Kidney (tissue), 14 donors: ENCODE data around the gene HSBP1L1. TPM values are rescaled to one million over a fixed set of nuclear protein-coding genes. Genes with fewer than 3 reads are reported as not detected.
A peak's percentile ranks its signal among the peaks of the same experiment; 100 is the strongest.

ENCODE experiments used
- DNase-seq, 5 donors: peaks; one replicate each; pipeline ENCODE4 v3.0.0-alpha.2; 2013 to 2020
- FAIRE-seq: peaks from 2 replicates; lab custom pipeline; 2012; peaks lifted over from hg19 to GRCh38; lab: Jason Lieb, UNC
- H3K27ac ChIP-seq, 2 donors: one replicate each; pipeline ENCODE4 v1.7.0; 2013; ENCODE audit warnings: low read depth in 2 of 2, low read length in 2 of 2, inconsistent platforms in 1 of 2
- H3K27me3 ChIP-seq: one replicate; pipeline ENCODE4 v1.7.1; 2013; ENCODE audit warnings: low read length, inconsistent platforms; ENCODE audit not compliant: control insufficient read depth, insufficient read depth
- H3K36me3 ChIP-seq, 3 donors: one replicate each; pipeline versions ENCODE4 v1.7.0 to v1.7.1; 2013; ENCODE audit warnings: low read length in 3 of 3, control low read depth in 1 of 3, inconsistent platforms in 1 of 3; ENCODE audit not compliant: insufficient read depth in 3 of 3, control insufficient read depth in 2 of 3
- H3K4me1 ChIP-seq, 3 donors: one replicate each; pipeline versions ENCODE4 v1.7.0 to v1.7.1; 2013; ENCODE audit warnings: low read length in 3 of 3, inconsistent platforms in 1 of 3, low read depth in 1 of 3; ENCODE audit not compliant: control insufficient read depth in 2 of 3, insufficient read depth in 2 of 3
- H3K4me3 ChIP-seq, 3 donors: one replicate each; pipeline versions ENCODE4 v1.7.0 to v1.8.1; 2013; ENCODE audit warnings: low read length in 3 of 3, control low read depth in 1 of 3, inconsistent platforms in 1 of 3
- H3K9ac ChIP-seq, 3 donors: one replicate each; pipeline versions ENCODE4 v1.7.0 to v1.7.1; 2013; ENCODE audit warnings: low read length in 3 of 3, control low read depth in 1 of 3, inconsistent platforms in 1 of 3
- H3K9me3 ChIP-seq, 3 donors: one replicate each; pipeline versions ENCODE4 v1.7.0 to v1.7.1; 2013; ENCODE audit warnings: low read length in 3 of 3, control low read depth in 1 of 3, inconsistent platforms in 1 of 3; ENCODE audit not compliant: control insufficient read depth in 2 of 3, insufficient read depth in 1 of 3
- intact Hi-C: fragments of 100-400 bp; cut with DNase I; formaldehyde crosslinking; loops from one replicate; pipeline ENCODE4 v1.11.1; 2022
- polyA plus RNA-seq: library from polyadenylated mRNA; stranded (reverse); fragments of 350-450 nt; fragmentation: Illumina TruSeq; extraction: RNeasy Lipid Tissue Mini Kit (QIAGEN cat#74804); gene quantifications from one replicate; pipeline ENCODE4 v1.2.3, GENCODE V29; 2014; ENCODE audit warnings: low read depth, low replicate concordance; ENCODE audit not compliant: insufficient read depth
- total RNA-seq: library from RNA; stranded (reverse); fragmentation: NEBNext Ultra II Directional; extraction: Animal tissue kit (Norgen Biotek cat#: 25700); gene quantifications from one replicate; pipeline ENCODE4 v1.2.1, GENCODE V29; 2021
- TF ChIP-seq, protein P1 (sequence below): IDR thresholded peaks from 3 replicates; pipeline ENCODE4 v1.5.1; 2012; ENCODE audit warnings: mild to moderate bottlenecking, moderate library complexity, borderline replicate concordance; ENCODE audit not compliant: insufficient read depth; ENCODE audit errors: extremely low read depth
- donor health status: control.
- donor health status: control.
- donor health status: control.
- donor health status: control.
- donor health status: control.
- donor health status: DM: yes; HTN: yes; CAD: no.
- donor health status: Normal renal cell carcinoma (clear cell type).

HSBP1L1 gene
- total and polyA plus RNA-seq, 2 donors from 2014 or later: 26.0 to 43.6 TPM

DNA sequence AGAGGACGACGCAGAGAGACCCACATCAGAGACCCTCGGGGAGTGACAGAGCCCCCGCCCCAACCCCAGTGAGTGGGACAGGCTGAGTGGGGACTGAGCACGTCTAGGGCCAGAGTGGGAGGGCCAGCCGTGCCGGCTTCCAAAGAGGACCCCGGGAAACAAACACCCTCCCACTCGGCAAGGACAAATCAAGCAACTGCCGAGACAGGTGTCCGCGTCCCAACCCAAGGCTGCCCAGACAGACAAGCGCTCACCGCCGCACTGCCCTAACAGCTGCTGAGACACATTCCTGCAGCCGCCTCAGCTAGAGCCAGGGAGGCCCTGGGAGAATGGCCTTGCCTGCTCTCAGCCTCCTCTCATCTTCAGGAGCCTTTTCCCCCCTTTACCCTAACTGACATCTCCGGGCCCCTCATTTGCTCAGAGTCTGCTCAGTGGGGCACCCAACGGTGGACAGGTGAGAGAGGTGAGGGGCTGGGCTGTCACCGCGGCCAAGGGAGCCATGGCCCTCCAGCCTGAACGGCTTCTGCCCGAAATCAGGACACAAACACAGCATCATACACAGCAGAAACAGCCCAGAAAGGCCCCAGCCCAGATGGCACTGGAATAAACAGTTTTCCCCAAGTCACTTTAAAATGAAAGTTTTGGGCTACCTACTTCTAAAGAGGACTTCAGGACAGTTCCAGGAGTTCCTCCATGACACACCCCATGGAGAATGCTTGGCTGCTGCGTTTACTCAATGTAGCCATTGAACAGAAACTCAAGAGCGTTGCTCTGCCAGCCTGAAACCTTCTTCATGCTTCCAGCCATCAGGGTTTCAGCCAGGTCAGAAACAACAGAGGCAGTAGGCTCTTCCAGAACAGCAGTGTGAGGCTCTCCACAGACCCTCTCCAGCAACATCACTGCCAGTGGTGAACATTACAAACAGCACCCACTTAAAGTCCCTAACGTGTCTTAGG, 36.6 kb upstream of the HSBP1L1 start:
- no peak for FAIRE-seq
- DNase-seq: peak in 3 of 5 donors; percentile 7 to 45 (median 36)
- Histone ChIP-seq H3K9me3 (peaks cover 0 to 15% (median 5%) of the 10 kb centered on the region in 3 donors), H3K4me1 (peaks cover 0 to 11% (median 9%) of the 10 kb centered on the region in 3 donors), H3K27me3 (no peaks in the 10 kb centered on the region), H3K4me3 (no peak overlapping the region), H3K27ac (peak overlapping the region in 1 of 2 donors; percentile 7), H3K9ac (no peak overlapping the region), H3K36me3 (peaks cover 3 to 14% (median 8%) of the 10 kb centered on the region in 3 donors)
- TF ChIP-seq, protein P1, sequence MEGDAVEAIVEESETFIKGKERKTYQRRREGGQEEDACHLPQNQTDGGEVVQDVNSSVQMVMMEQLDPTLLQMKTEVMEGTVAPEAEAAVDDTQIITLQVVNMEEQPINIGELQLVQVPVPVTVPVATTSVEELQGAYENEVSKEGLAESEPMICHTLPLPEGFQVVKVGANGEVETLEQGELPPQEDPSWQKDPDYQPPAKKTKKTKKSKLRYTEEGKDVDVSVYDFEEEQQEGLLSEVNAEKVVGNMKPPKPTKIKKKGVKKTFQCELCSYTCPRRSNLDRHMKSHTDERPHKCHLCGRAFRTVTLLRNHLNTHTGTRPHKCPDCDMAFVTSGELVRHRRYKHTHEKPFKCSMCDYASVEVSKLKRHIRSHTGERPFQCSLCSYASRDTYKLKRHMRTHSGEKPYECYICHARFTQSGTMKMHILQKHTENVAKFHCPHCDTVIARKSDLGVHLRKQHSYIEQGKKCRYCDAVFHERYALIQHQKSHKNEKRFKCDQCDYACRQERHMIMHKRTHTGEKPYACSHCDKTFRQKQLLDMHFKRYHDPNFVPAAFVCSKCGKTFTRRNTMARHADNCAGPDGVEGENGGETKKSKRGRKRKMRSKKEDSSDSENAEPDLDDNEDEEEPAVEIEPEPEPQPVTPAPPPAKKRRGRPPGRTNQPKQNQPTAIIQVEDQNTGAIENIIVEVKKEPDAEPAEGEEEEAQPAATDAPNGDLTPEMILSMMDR: no peak
- intact Hi-C loops: no loop called here

DNA sequence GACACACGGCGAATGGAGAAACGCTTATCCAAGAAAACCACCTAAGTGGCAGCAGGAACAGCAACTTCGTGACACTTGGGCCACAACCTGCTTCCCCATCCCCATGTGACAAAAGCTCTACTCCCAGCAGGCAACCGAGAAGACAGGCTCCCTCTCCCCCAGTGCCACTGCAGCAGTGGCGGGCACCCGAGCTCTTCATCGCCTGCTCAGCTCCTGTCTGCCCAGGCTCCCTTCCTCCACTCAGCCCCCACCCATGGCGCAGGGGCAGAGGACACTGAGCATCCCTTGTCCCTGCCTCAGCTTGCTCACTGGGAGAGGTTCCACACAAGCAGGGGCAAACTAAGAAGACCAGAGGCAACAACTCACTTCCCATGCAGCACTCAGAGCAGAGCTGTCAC, 35.9 kb upstream of the HSBP1L1 start:
- intact Hi-C loops: no loop called here
- no peak overlapping the region for H3K27ac ChIP-seq
- peaks cover 0 to 11% (median 7%) of the 10 kb centered on the region in 3 donors for H3K4me1 ChIP-seq
- H3K27me3 ChIP-seq: no peaks in the 10 kb centered on the region
- peaks cover 0 to 21% (median 8%) of the 10 kb centered on the region in 3 donors for H3K9me3 ChIP-seq
- peak in 2 of 5 donors; percentile 2 to 37 for DNase-seq
- H3K4me3 ChIP-seq: no peak overlapping the region
- no peak overlapping the region for H3K9ac ChIP-seq
- peaks cover 3 to 19% (median 8%) of the 10 kb centered on the region in 3 donors for H3K36me3 ChIP-seq
- FAIRE-seq: no peak
- TF ChIP-seq, protein P1: no peak

DNA sequence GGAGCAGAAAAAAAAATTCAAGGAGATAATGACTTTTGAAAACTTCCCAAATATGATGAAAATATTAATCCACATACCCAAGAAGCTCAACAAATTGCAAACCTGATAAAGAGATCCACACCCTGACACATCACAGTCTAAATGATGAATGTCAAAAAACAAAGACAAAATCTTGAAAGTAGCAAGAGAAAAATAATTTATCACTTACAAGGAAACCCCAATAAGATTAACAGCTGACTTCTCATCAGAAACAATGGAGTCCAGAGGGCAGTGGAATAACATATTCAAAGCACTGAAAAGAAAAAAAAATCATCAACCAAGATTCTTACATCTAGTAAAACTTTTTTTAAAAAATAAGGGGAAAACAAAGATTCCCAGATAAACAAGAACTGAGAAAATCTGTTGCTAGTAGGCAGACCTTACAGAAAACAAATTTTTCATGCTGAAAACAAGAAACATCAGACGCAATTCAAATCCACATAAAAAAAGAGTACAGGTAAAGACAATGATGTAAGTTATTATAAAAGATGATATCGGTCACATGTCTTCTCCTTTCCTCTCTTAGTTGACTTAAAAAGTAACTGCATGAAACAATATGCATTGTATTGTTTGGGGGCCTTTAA, 34.3 kb upstream of the HSBP1L1 start:
- peaks cover 0 to 21% (median 8%) of the 10 kb centered on the region in 3 donors for H3K9me3 ChIP-seq

More for the DNA sequence above, 34.3 kb upstream of the HSBP1L1 start:
- no peaks in the 10 kb centered on the region for H3K27me3 ChIP-seq
- FAIRE-seq: no peak
- H3K4me1 ChIP-seq: peaks cover 0 to 13% (median 6%) of the 10 kb centered on the region in 3 donors
- TF ChIP-seq, protein P1: no peak
- intact Hi-C loops: no loop called here
- H3K27ac ChIP-seq: no peak overlapping the region
- DNase-seq: no peak
- no peak overlapping the region for H3K4me3 ChIP-seq
- H3K9ac ChIP-seq: no peak overlapping the region
- peaks cover 7 to 20% (median 8%) of the 10 kb centered on the region in 3 donors for H3K36me3 ChIP-seq
